DMS53 treated with DMSO at 0.1 percent for 48 hours (cell line): ENCODE measurements around the gene GPC6.
"Not testable (repeated sequence)": the region's sequence is repeated elsewhere in the genome, so short reads cannot be mapped to it uniquely, and the experiment has no call there.

Experiments used
- DNase-seq: peaks from one replicate; lab custom pipeline; 2025; ENCODE audit not compliant: unreplicated experiment; lab: John Stamatoyannopoulos, UW

Gene GPC6

GRCh38 chr13:94259984-94260383, 1033.4 kb downstream of the GPC6 start:
- DNase-seq: no peak

DNA sequence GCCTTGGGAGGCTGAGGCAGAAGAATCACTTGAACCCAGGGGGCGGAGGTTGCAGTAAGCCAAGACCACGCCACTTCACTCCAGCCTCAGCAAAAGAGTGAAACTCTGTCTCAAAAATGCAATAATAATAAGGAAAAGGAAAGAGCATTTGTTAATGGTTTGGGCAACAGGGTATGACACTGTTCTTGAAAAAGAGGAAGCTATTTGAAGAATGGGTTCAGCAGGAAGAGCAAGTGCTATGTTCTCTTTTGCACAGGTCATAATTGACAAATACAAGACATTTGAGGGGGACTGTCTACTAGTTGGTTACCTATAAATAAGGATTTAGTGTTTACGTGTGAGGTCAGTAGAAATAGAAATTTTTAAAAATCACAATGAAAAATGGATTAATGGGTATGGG, 1034.6 kb downstream of the GPC6 start:
- no peak for DNase-seq

GRCh38 chr13:94263038-94263437, 1036.4 kb downstream of the GPC6 start:
- no peak for DNase-seq

DNA sequence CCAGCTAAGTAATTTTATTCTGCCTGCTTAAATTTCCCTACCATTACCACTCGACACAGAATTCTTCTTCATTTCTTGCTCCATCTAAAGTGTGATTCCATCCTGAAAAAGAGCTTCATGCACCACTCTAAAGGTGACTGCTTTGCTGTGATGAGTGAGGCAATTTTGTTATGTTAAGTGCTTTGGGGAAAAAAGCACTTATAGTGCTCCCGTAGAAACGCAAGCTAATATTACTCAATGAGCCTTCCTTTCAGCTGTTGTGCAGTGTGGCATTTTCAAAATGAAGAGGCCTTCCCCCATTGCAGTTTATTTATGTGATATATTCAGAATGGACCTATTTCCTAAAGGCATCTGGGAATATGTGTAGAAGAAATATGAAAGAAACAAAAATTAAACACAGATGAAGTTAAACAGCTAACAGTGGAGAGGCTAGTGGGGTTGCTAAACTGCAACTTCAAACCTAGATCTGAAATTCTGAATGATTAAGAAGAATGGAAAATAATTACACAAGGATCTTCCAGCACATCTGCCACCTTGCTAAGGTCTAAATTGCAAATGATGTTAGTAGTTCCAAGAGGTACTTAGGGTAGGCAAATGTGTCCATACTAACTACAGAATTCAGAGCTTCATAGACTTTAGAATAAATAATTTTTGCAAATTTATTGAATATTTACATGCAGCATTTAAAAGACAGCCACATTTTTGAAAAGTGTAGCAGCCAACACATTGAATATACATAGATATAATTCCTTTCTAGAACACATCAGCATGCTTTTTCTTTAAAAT, 1041.2 kb downstream of the GPC6 start:
- no peak for DNase-seq

DNA sequence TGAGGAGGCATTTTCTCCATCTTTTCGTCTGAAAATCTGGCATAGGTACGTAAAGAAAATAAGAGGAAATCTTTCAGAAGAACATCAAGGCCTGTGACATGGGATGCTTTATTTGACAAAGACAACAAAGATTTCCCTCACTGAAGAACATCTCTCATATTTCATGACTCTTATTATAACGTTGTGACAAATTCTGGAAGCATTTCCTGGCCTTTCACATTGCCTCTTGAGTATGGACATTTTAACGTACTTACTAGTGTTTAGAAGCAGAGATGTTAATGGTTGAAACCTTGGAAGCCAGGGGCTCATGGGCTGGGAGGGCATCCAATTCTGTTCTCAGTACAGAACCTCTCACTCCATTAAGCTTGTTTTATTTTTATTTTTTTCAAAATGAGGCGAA, 1042.1 kb downstream of the GPC6 start:
- no peak for DNase-seq

- no peak for DNase-seq
Observed at GRCh38 chr13:94269557-94269956, 1043.0 kb downstream of the GPC6 start.

- DNase-seq: no peak
Observed at GRCh38 chr13:94270556-94270955, 1043.9 kb downstream of the GPC6 start.

DNA sequence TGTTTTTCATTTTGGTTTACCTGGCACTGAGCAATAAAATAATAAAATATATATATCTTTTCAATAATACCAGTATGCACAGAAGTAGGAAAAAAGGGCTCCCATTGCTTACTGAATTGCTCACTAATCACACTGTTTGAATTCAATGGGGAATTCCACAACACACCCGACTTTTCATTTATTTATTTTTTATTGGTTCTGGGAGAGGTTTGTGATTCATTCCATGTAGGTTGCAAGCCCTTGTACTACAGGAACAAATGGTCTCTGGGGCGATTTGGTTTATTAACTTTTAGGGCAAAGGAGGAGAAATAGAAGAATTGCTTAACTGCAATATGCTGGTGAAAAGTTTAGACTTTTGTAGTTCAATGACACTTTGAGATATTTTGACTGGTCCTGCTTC, 1045.4 kb downstream of the GPC6 start:
- DNase-seq: no peak

GRCh38 chr13:94280349-94280748, 1053.7 kb downstream of the GPC6 start:
- DNase-seq: no peak

DNA sequence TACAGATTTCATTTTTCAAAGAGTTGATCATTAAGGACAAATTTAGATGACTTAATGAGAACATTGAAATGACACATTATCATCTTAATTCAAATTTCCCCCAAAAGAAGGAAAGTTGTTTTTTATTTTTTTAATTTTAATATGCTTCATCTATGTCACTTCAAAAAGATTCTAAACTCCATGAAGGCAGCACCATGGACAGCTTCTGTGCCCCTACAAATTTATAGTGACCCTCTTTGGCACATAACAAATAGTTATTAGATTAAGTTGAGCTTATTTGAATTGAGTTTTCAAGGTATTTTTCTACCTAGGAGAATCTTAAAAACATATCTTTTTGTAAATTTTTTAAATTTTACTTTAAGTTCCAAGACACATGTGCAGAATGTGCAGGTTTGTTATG, 1054.2 kb downstream of the GPC6 start:
- DNase-seq: no peak

- DNase-seq: no peak
Observed at GRCh38 chr13:94286581-94286980, 1060.0 kb downstream of the GPC6 start.

GRCh38 chr13:94291631-94292322, 1065.2 kb downstream of the GPC6 start:
- no peak for DNase-seq

DNA sequence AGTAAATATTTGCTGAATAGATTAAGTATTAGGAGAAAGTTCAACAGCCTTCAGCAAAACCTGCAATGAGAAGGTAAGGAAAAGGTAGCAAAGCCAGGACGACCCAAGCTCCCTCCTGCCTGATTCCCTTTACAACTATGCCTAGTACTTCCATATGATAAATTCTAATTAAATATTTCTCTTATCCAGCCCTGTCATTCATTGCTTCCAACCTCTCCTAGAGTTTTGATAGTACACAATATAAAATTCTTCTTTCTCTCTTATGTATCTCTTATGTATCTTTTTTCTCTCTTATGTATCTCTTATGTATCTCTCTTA, 1065.7 kb downstream of the GPC6 start:
- no peak for DNase-seq

- DNase-seq: no peak
Observed at GRCh38 chr13:94296471-94296870, 1069.9 kb downstream of the GPC6 start.

DNA sequence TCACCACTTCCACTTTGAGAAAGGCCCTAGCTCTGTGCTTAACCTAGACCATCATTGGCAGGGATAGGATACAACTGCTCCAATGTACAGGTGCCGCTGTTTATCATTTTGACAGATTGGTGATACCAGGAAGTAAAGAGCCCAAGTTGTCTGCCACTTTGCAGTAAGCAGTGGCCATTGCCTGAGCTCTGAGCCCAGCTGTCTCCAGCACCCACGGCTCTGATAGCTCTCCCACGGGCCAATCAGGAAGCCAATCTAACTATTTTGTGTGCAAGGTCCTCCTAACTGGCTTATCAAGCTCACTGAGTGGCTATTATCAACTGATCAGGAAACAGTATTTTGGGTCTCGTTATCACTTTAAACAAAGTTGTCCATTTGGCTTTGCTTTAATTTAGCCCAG, 1071.7 kb downstream of the GPC6 start:
- no peak for DNase-seq

DNA sequence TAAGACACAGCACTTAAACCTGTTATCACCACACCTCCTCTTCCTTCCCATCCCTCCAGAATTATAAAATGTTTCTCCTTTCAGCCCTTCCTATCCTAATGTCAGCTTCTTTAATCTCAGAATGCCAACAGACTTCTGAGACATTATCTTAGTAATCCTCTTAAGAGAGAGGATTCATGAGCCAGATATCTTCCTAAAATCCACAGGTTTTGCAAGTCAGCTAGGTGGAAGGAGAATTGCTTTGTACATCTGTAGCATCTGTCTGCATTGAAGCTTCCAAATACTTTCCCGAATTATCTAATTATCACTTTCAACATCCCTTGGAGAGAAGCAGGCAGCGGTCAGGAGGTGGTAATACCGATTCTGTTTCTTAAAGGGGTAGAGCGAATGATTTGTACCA, 1073.8 kb downstream of the GPC6 start:
- DNase-seq: no peak

DNA sequence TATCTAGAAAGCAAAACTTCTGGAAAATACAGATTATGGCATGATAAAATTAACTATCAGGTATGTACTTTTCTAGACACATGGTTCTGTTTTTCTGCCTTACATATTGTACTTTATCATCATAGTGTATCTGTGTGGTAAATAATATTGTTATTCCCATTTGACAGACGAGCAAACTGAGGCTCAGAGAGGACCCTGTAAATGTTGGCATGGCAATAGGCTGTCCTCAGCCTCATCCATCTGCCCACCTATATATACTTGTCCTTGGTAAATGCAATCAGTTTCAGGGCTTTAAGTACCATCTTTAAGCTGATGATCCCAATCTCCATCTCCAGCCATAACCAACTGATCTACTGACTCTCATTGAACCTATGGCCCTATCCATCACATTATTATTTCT, 1074.9 kb downstream of the GPC6 start:
- no peak for DNase-seq

DNA sequence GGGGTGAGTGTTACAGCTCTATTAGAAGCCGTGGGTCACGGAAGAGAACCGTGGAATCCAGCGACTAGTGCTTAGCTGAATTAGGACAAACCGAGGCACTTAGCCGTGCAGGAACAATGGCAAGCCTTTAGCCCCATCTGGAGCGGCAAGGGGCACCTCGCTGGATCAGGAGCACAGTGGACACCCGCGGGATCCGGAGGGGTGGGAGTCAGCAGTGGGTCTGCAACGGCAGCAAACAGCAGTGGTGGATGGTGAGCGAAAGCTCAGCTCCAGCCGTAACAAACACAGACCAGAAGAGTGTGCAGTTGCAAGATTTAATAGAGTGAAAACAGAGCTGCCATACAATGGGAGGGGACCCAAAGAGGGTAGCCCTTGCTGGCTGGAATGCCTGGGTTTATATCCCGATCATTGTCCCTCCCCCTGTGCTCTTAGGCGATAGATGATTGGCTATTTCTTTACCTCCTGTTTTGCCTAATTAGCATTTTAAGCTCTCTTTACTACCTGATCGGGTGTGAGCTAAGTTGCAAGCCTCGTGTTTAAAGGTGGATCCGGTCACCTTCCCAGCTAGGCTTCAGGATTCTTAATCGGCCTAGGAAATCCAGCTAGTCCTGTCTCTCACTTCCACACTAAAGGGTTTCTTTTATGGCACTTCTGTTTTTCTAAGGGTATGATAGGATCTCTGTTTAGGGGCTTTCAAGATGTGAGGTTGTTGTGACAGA, 1076.4 kb downstream of the GPC6 start:
- DNase-seq: not testable (repeated sequence)

DNA sequence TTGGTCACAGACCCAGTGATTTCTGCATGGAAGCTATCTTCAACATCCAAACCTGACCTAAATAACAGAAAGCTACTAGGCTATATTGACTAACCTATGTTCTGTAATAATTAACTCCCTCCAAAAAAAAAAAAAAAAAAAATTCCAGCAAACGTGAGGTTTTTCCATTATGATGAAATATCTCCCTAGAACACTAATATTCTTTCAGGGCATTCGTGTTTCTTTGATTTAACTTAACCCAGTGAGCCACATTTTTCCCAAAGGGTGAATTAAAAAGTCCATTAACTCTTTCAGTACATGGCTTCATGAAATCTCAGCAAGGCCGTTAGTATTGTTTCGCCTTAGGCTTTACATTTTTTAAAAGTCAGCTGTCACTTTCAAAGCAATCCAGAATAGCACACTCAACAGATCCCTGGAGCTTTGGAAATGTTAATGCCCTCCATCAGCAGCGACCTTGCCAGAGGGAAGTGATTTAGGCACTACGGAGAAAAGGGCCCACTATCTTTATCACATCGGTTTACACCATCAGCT, 1077.1 kb downstream of the GPC6 start:
- no peak for DNase-seq

GRCh38 chr13:94305033-94305432, 1078.4 kb downstream of the GPC6 start:
- DNase-seq: no peak

DNA sequence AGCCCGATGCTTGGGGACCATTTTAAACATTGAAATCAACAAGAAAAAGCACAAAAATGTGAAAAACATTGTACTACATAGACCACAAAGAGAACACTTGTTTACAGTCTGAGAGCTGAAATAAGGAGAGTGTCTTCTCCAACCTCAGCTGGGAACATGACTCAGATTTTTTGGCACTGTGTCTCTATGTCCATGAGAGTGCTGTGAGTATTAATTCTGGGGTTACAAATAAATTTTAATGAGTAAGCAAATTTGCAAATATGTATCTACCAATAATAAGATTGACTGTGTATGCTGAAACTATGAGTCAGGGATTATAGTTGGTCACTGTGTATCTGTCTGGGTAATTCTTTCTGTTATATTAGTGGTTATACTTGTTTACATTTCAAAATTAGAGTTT, 1078.9 kb downstream of the GPC6 start:
- no peak for DNase-seq

GRCh38 chr13:94305934-94306333, 1079.3 kb downstream of the GPC6 start:
- no peak for DNase-seq
